Caco-2 (cell line): ENCODE data around the gene MMP10. TPM values are rescaled to one million over a fixed set of nuclear protein-coding genes. Genes with fewer than 3 reads are reported as not detected.

ENCODE experiments used
- BruUV-seq: library from RNA; stranded (reverse); fragments of 400-500 nt; replicated peaks from 2 replicates; lab custom pipeline; 2021; lab: Mats Ljungman, UMichigan
- CTCF ChIA-PET: fragments of 300-600 bp; sonication (Branson Sonifier 250); formaldehyde crosslinking; loops from one replicate; lab custom pipeline; 2022; ENCODE audit warnings: antibody characterized with exemption; lab: Charles Lee
- POLR2A ChIA-PET: fragments of 300-600 bp; sonication (Branson Sonifier 250); formaldehyde crosslinking; loops from one replicate; lab custom pipeline; 2022; ENCODE audit warnings: antibody characterized with exemption; lab: Charles Lee
- DNase-seq, 2 experiments: peaks; one replicate each; pipeline versions ENCODE4 v3.0.0 to v3.0.0-alpha.2; 2020 to 2022
- H3K27me3 ChIP-seq: replicated peaks from 2 replicates; pipeline ENCODE4 v1.6.0; 2011; ENCODE audit warnings: low read length; ENCODE audit not compliant: control insufficient read depth, insufficient read depth
- H3K36me3 ChIP-seq: 2 replicates; pipeline ENCODE4 v1.5.1; 2011; ENCODE audit warnings: low read length; ENCODE audit not compliant: control insufficient read depth, insufficient read depth
- H3K4me1 ChIP-seq: fragments of 250-450 bp; sonication (Bioruptor Pico); 2 replicates; pipeline ENCODE4 v1.5.1; 2020; ENCODE audit warnings: mild to moderate bottlenecking
- H3K4me3 ChIP-seq: 2 replicates; pipeline ENCODE4 v1.5.1; 2011; ENCODE audit warnings: low read depth, mild to moderate bottlenecking, control low read depth, low read length
- H3K9me3 ChIP-seq: fragments of 250-450 bp; sonication (Bioruptor Pico); 2 replicates; pipeline ENCODE4 v1.5.1; 2020; ENCODE audit warnings: mild to moderate bottlenecking, moderate library complexity
- H3K27ac Mint-ChIP-seq: one replicate; pipeline ENCODE4 v1.8.0; 2022; ENCODE audit warnings: mixed read lengths; ENCODE audit not compliant: unreplicated experiment
- H3K27me3 Mint-ChIP-seq: one replicate; pipeline ENCODE4 v1.8.0; 2022; ENCODE audit warnings: mixed read lengths; ENCODE audit not compliant: insufficient read depth, unreplicated experiment
- H3K36me3 Mint-ChIP-seq: one replicate; pipeline ENCODE4 v1.8.0; 2022; ENCODE audit warnings: mild to moderate bottlenecking, mixed read lengths; ENCODE audit not compliant: insufficient read depth, unreplicated experiment
- H3K4me1 Mint-ChIP-seq: one replicate; pipeline ENCODE4 v1.8.0; 2022; ENCODE audit warnings: low read depth, mixed read lengths; ENCODE audit not compliant: unreplicated experiment
- H3K4me3 Mint-ChIP-seq: one replicate; pipeline ENCODE4 v1.8.0; 2022; ENCODE audit warnings: mild to moderate bottlenecking, moderate library complexity, mixed read lengths; ENCODE audit not compliant: unreplicated experiment
- H3K9me3 Mint-ChIP-seq: one replicate; pipeline ENCODE4 v1.8.0; 2022; ENCODE audit warnings: mixed read lengths; ENCODE audit not compliant: unreplicated experiment
- intact Hi-C: fragments of 100-400 bp; cut with micrococcal nuclease; formaldehyde crosslinking; loops from one replicate; pipeline ENCODE4 v1.10.0; 2022; ENCODE audit not compliant: unreplicated experiment
- total RNA-seq: library from RNA; stranded (reverse); gene quantifications from 2 replicates; pipeline ENCODE4 v1.2.3, GENCODE V29; 2022
- TF ChIP-seq, protein P1 (sequence below), 2 experiments: fragments of 200-600 bp in 1 of 2; IDR thresholded peaks; 1 replicate in 1 of 2; 2 replicates in 1 of 2; pipeline versions ENCODE4 v1.5.1 to v1.8.0; 2011 to 2022; ENCODE audit warnings: antibody characterized with exemption in 1 of 2, control low read depth in 1 of 2, inconsistent platforms in 1 of 2, low read depth in 1 of 2, low read length in 1 of 2, mild to moderate bottlenecking in 1 of 2, moderate library complexity in 1 of 2; ENCODE audit not compliant: insufficient read depth in 1 of 2, severe bottlenecking in 1 of 2, unreplicated experiment in 1 of 2

MMP10 gene
- total RNA-seq, 1 experiment from 2014 or later, result 0.16 TPM

DNA sequence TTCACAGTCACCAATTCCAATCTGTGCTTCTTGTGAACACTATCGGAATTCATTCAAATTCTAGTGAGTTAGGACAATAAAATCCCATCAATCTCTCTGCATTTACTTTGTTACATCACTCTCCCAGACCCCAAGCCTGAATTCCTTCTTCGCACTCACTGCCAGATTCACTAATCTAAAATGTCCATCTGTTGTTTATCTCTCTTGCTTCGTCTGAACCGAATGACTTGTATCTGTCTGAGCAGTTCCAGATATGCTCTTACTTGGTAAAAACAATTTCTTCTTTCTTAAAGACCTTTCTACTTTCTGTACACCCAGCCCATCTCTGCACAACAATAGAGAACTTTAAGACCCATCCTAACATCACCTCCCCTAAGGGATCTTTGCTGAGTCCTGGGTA is 7.0 kb downstream of the MMP10 start:
- H3K27ac Mint-ChIP-seq, result no peak overlapping the region
- no TSS peak for BruUV-seq
- DNase-seq, result no peak
- no peaks in the 10 kb centered on the region for H3K27me3 Mint-ChIP-seq
- no peaks in the 10 kb centered on the region for H3K9me3 ChIP-seq
- POLR2A ChIA-PET, result no interaction called here
- H3K36me3 ChIP-seq, result no peaks in the 10 kb centered on the region
- TF ChIP-seq, protein P1, sequence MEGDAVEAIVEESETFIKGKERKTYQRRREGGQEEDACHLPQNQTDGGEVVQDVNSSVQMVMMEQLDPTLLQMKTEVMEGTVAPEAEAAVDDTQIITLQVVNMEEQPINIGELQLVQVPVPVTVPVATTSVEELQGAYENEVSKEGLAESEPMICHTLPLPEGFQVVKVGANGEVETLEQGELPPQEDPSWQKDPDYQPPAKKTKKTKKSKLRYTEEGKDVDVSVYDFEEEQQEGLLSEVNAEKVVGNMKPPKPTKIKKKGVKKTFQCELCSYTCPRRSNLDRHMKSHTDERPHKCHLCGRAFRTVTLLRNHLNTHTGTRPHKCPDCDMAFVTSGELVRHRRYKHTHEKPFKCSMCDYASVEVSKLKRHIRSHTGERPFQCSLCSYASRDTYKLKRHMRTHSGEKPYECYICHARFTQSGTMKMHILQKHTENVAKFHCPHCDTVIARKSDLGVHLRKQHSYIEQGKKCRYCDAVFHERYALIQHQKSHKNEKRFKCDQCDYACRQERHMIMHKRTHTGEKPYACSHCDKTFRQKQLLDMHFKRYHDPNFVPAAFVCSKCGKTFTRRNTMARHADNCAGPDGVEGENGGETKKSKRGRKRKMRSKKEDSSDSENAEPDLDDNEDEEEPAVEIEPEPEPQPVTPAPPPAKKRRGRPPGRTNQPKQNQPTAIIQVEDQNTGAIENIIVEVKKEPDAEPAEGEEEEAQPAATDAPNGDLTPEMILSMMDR (IDR thresholded peaks at IDR 0.05; ENCODE audit: insufficient read depth in 1 of 2, low read depth in 1 of 2, low read length in 1 of 2, severe bottlenecking in 1 of 2, unreplicated experiment in 1 of 2), result no peak
- no peaks in the 10 kb centered on the region for H3K27me3 ChIP-seq
- intact Hi-C loops, result no loop called here
- peaks cover 11% of the 10 kb centered on the region for H3K36me3 Mint-ChIP-seq
- H3K4me1 Mint-ChIP-seq, result no peaks in the 10 kb centered on the region
- no peaks in the 10 kb centered on the region for H3K4me1 ChIP-seq
- CTCF ChIA-PET, result no interaction called here
- H3K9me3 Mint-ChIP-seq, result peaks cover 12% of the 10 kb centered on the region
- no peak overlapping the region for H3K4me3 ChIP-seq
- H3K4me3 Mint-ChIP-seq, result no peak overlapping the region

DNA sequence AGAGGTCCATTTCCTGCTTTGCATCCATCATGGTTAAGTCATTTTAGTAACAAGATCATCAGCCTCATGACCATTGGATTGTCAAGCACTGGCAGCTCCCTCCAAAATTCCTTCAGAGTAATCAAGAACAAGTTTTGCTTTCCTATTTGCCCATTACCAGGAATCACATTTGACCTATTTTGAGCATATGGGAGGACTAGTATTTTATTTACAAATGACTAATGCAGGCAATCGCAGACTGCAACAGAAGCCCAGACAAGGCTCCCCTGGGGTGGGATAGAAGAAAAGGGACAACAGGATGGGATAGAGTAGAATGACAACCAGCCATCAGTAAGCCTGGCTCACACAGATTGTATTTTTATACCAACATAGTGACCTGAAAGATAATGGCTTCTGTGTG is 9.1 kb downstream of the MMP10 start:
- BruUV-seq, result no TSS peak
- ChIA-PET POLR2A (no interaction called here), CTCF (no interaction called here)
- Histone ChIP-seq H3K4me1 (peaks cover under 1% of the 10 kb centered on the region; the same call in 1 of the 2 replicates), H3K9me3 (no peaks in the 10 kb centered on the region), H3K4me3 (no peak overlapping the region), H3K27me3 (no peaks in the 10 kb centered on the region), H3K36me3 (no peaks in the 10 kb centered on the region)
- no peak for DNase-seq
- TF ChIP-seq, protein P1 (IDR thresholded peaks at IDR 0.05; ENCODE audit: insufficient read depth in 1 of 2, low read depth in 1 of 2, low read length in 1 of 2, severe bottlenecking in 1 of 2, unreplicated experiment in 1 of 2), result no peak
- H3K27me3 Mint-ChIP-seq, result no peaks in the 10 kb centered on the region
- H3K27ac Mint-ChIP-seq, result no peak overlapping the region
- peaks cover 6% of the 10 kb centered on the region for H3K4me1 Mint-ChIP-seq
- intact Hi-C loops, result no loop called here
- peaks cover 12% of the 10 kb centered on the region for H3K9me3 Mint-ChIP-seq
- H3K4me3 Mint-ChIP-seq, result no peak overlapping the region
- peaks cover 20% of the 10 kb centered on the region for H3K36me3 Mint-ChIP-seq

DNA sequence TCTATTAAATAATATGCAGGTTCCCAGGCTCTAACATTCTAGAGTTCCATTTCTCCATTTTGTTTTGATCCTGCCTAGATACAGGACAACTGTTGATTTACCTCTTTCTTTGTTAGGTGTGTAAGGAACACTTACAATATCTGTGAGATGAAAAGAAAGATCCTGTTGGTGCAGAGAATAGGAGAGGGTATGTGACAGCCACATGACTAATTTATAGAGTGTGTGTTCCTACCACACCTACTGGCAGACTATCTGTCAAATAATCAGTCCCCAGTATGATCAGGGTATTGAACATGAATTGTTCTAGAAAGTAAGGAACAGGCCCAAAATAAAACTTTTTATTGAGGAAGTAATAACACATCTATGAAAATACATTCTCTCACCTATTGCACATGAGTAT is 10.2 kb downstream of the MMP10 start:
- H3K4me3 Mint-ChIP-seq, result no peak overlapping the region
- Histone ChIP-seq H3K9me3 (no peaks in the 10 kb centered on the region), H3K36me3 (no peaks in the 10 kb centered on the region), H3K27me3 (no peaks in the 10 kb centered on the region), H3K4me3 (no peak overlapping the region), H3K4me1 (peaks cover 12% of the 10 kb centered on the region)
- H3K27me3 Mint-ChIP-seq, result no peaks in the 10 kb centered on the region
- H3K27ac Mint-ChIP-seq, result no peak overlapping the region
- ChIA-PET CTCF (no interaction called here), POLR2A (no interaction called here)
- peaks cover 14% of the 10 kb centered on the region for H3K4me1 Mint-ChIP-seq
- DNase-seq, result no peak
- H3K36me3 Mint-ChIP-seq, result peaks cover 22% of the 10 kb centered on the region
- BruUV-seq, result no TSS peak
- H3K9me3 Mint-ChIP-seq, result peaks cover 12% of the 10 kb centered on the region
- intact Hi-C loops, result no loop called here
- TF ChIP-seq, protein P1 (IDR thresholded peaks at IDR 0.05; ENCODE audit: insufficient read depth in 1 of 2, low read depth in 1 of 2, low read length in 1 of 2, severe bottlenecking in 1 of 2, unreplicated experiment in 1 of 2), result no peak
